Activated CD8-positive, alpha-beta T cell treated with anti-CD3 and anti-CD28 coated beads for 36 hours (primary cell): Measurements from ENCODE around the gene PTPRN2. TPM values are rescaled to one million over a fixed set of nuclear protein-coding genes. Genes with fewer than 3 reads are reported as not detected.

Experiments used
- ATAC-seq: fragments of 200-7000 bp; cut with Tn5 transposase; one replicate; pipeline ENCODE4 v1.10.0; 2021; ENCODE audit warnings: mild to moderate bottlenecking, moderate library complexity
- CTCF ChIA-PET: fragments of 350-600 bp; sonication (Branson Sonifier 250); formaldehyde crosslinking; loops from one replicate; lab custom pipeline; 2021; ENCODE audit warnings: antibody characterized with exemption; lab: Charles Lee
- POLR2A ChIA-PET: fragments of 350-600 bp; sonication (Branson Sonifier 250); formaldehyde crosslinking; loops from one replicate; lab custom pipeline; 2021; ENCODE audit warnings: antibody characterized with exemption; lab: Charles Lee
- DNase-seq: peaks from one replicate; pipeline ENCODE4 v3.0.0-alpha.2; 2020
- H3K27ac Mint-ChIP-seq: one replicate; pipeline ENCODE4 v1.8.0; 2021; ENCODE audit warnings: mild to moderate bottlenecking, mixed read lengths
- H3K27me3 Mint-ChIP-seq: one replicate; pipeline ENCODE4 v1.8.0; 2021; ENCODE audit warnings: mixed read lengths
- H3K36me3 Mint-ChIP-seq: one replicate; pipeline ENCODE4 v1.8.0; 2021; ENCODE audit warnings: low read depth, mixed read lengths
- H3K4me1 Mint-ChIP-seq: one replicate; pipeline ENCODE4 v1.8.0; 2021; ENCODE audit warnings: low read depth, mixed read lengths
- H3K4me3 Mint-ChIP-seq: one replicate; pipeline ENCODE4 v1.8.0; 2021; ENCODE audit warnings: mild to moderate bottlenecking, moderate library complexity, mixed read lengths
- H3K9me3 Mint-ChIP-seq: one replicate; pipeline ENCODE4 v1.8.0; 2021; ENCODE audit warnings: mixed read lengths
- intact Hi-C: fragments of 100-400 bp; cut with micrococcal nuclease; formaldehyde crosslinking; loops from one replicate; pipeline ENCODE4 v1.10.0; 2022
- total RNA-seq, 2 experiments: library from RNA; stranded (reverse); gene quantifications; one replicate each; pipeline ENCODE4 v1.2.3, GENCODE V29; 2021
- TF ChIP-seq, protein P1 (sequence below): fragments of 200-600 bp; IDR thresholded peaks from one replicate; pipeline ENCODE4 v1.8.0; 2022; ENCODE audit warnings: antibody characterized with exemption, mild to moderate bottlenecking

The PTPRN2 gene
- total RNA-seq, 2 experiments from 2014 or later, result 0.49 to 0.65 TPM

- Mint-ChIP-seq H3K9me3 (no peaks in the 10 kb centered on the region), H3K27me3 (no peaks in the 10 kb centered on the region), H3K4me1 (no peaks in the 10 kb centered on the region), H3K4me3 (no peak overlapping the region), H3K27ac (no peak overlapping the region), H3K36me3 (no peaks in the 10 kb centered on the region)
- TF ChIP-seq, protein P1, sequence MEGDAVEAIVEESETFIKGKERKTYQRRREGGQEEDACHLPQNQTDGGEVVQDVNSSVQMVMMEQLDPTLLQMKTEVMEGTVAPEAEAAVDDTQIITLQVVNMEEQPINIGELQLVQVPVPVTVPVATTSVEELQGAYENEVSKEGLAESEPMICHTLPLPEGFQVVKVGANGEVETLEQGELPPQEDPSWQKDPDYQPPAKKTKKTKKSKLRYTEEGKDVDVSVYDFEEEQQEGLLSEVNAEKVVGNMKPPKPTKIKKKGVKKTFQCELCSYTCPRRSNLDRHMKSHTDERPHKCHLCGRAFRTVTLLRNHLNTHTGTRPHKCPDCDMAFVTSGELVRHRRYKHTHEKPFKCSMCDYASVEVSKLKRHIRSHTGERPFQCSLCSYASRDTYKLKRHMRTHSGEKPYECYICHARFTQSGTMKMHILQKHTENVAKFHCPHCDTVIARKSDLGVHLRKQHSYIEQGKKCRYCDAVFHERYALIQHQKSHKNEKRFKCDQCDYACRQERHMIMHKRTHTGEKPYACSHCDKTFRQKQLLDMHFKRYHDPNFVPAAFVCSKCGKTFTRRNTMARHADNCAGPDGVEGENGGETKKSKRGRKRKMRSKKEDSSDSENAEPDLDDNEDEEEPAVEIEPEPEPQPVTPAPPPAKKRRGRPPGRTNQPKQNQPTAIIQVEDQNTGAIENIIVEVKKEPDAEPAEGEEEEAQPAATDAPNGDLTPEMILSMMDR, result no peak
- ATAC-seq, result no peak
- ChIA-PET POLR2A (no interaction called here), CTCF (interaction anchor here (0.7 kb wide), 1 partner anchor 37 kb away, joined by 3 read pairs; no protein-coding TSS in a partner anchor)
- intact Hi-C loops, result no loop called here
- no peak for DNase-seq
These were observed 746.5 kb downstream of the PTPRN2 start for GRCh38 chr7:157840914-157841772.

- no peaks in the 10 kb centered on the region for H3K4me1 Mint-ChIP-seq
- H3K4me3 Mint-ChIP-seq, result no peak overlapping the region
- TF ChIP-seq, protein P1, result no peak
- intact Hi-C loops, result no loop called here
- ATAC-seq (no peak), DNase-seq (no peak)
- H3K36me3 Mint-ChIP-seq, result no peaks in the 10 kb centered on the region
- CTCF ChIA-PET, result interaction anchor here (0.7 kb wide), 1 partner anchor 37 kb away, joined by 3 read pairs; no protein-coding TSS in a partner anchor
- H3K27me3 Mint-ChIP-seq, result no peaks in the 10 kb centered on the region
- no peak overlapping the region for H3K27ac Mint-ChIP-seq
- POLR2A ChIA-PET, result no interaction called here
- no peaks in the 10 kb centered on the region for H3K9me3 Mint-ChIP-seq
These were observed 747.3 kb downstream of the PTPRN2 start for GRCh38 chr7:157840174-157840913.

GRCh38 chr7:157839672-157840167 lies 747.9 kb downstream of the PTPRN2 start:
- ChIA-PET POLR2A (no interaction called here), CTCF (no interaction called here)
- Mint-ChIP-seq H3K27me3 (no peaks in the 10 kb centered on the region), H3K9me3 (no peaks in the 10 kb centered on the region), H3K4me1 (no peaks in the 10 kb centered on the region), H3K4me3 (no peak overlapping the region), H3K36me3 (no peaks in the 10 kb centered on the region), H3K27ac (no peak overlapping the region)
- TF ChIP-seq, protein P1, result no peak
- intact Hi-C loops, result no loop called here
- no peak for ATAC-seq
- no peak for DNase-seq

- H3K4me3 Mint-ChIP-seq, result no peak overlapping the region
- no peaks in the 10 kb centered on the region for H3K27me3 Mint-ChIP-seq
- no peaks in the 10 kb centered on the region for H3K9me3 Mint-ChIP-seq
- no peak for DNase-seq
- H3K27ac Mint-ChIP-seq, result no peak overlapping the region
- ChIA-PET CTCF (no interaction called here), POLR2A (no interaction called here)
- TF ChIP-seq, protein P1, result no peak
- no peaks in the 10 kb centered on the region for H3K36me3 Mint-ChIP-seq
- H3K4me1 Mint-ChIP-seq, result no peaks in the 10 kb centered on the region
- ATAC-seq, result no peak
- intact Hi-C loops, result no loop called here
These were observed 748.4 kb downstream of the PTPRN2 start for GRCh38 chr7:157839226-157839625.
